ENCODE measurements around the gene INHBB. TPM values are rescaled to one million over a fixed set of nuclear protein-coding genes. Genes with fewer than 3 reads are reported as not detected.

INHBB gene
- total and polyA plus RNA-seq, 2 of the 4 experiments (the other 2 are of a cell fraction), result 0.18 to 0.92 TPM

GRCh38 chr2:120330946-120331822 is 14.8 kb upstream of the INHBB start:
- Histone ChIP-seq H3K9me3 (ENCODE audit: control insufficient read depth, insufficient read depth, low read length) (peaks cover 2% of the 10 kb centered on the region; the same call in 1 of the 2 replicates), H2BK5ac (ENCODE audit: low read depth, low read length, poor library complexity, severe bottlenecking) (no peak overlapping the region), H3K4ac (ENCODE audit: low read depth, low read length) (no peak overlapping the region), H2BK20ac (ENCODE audit: low read depth, low read length) (no peak overlapping the region), H2BK15ac (ENCODE audit: low read depth, low read length) (no peak overlapping the region), H3K56ac (ENCODE audit: extremely low read depth, insufficient read depth, low read length) (no peak overlapping the region), H3K79me1 (ENCODE audit: low read depth in 1 of 2, low read length in 2 of 2) (no peaks in the 10 kb centered on the region), H3K36me3 (ENCODE audit: control insufficient read depth, insufficient read depth, low read length) (no peaks in the 10 kb centered on the region), H3K14ac (replicated peaks; ENCODE audit: low read depth, low read length) (no peak overlapping the region), H4K20me1 (ENCODE audit: insufficient read depth, low read length) (no peaks in the 10 kb centered on the region), H2BK120ac (ENCODE audit: low read depth, low read length) (no peak overlapping the region), H3K9ac (ENCODE audit: low read depth, low read length) (no peak overlapping the region), H3K9me1 (ENCODE audit: insufficient read depth, low read length) (no peaks in the 10 kb centered on the region), H3K4me1 (ENCODE audit: control insufficient read depth, insufficient read depth, low read length) (peaks cover 1% of the 10 kb centered on the region; the same call in 1 of the 2 replicates), H3K27ac (ENCODE audit: insufficient read depth, low read length) (no peak overlapping the region), H4K91ac (ENCODE audit: insufficient read depth, low read depth, low read length) (no peak overlapping the region), H3K23ac (ENCODE audit: low read depth, low read length) (no peak overlapping the region), H3K18ac (ENCODE audit: low read depth, low read length) (no peak overlapping the region), H3K4me2 (ENCODE audit: low read depth, low read length) (no peak overlapping the region), H2AFZ (replicated peaks; ENCODE audit: low read length, poor library complexity) (no peak overlapping the region), H4K5ac (ENCODE audit: low read depth, low read length) (no peak overlapping the region), H4K8ac (ENCODE audit: low read depth in 2 of 2, low read length in 2 of 2) (no peak overlapping the region), H3K4me3 (ENCODE audit: insufficient read depth, low read depth, low read length) (no peak overlapping the region), H2AK5ac (ENCODE audit: low read depth, low read length) (no peak overlapping the region), H3K27me3 (ENCODE audit: control insufficient read depth, insufficient read depth, low read length) (peaks cover 74% of the 10 kb centered on the region), H2AK9ac (replicated peaks; ENCODE audit: low read depth, low read length, poor library complexity) (peak overlapping the region; percentile 30)
- ATAC-seq (ENCODE audit: low read depth), result no peak
- ChIA-PET POLR2A (ENCODE audit: unreplicated experiment) (no interaction called here), CTCF (interaction anchor here (1.0 kb wide), 1 partner anchor 12 kb away, joined by 5 read pairs; no protein-coding TSS in a partner anchor)
- WGBS, 2 experiments (ENCODE audit: extremely low coverage in 2 of 2, insufficient read length in 1 of 2), result 64% methylated on average over 5 of the region's 24 CpGs; no CpG with 5 or more reads in 1 of the 2 experiments
- no peak for DNase-seq
- intact Hi-C loops (cut with micrococcal nuclease), result no loop called here
- no TSS peak for BruUV-seq (replicated peaks)
- in situ Hi-C loops (cut with MboI; ENCODE audit: low sequenced_read_pairs), result loop anchor here (25.0 kb wide), 1 partner anchor 481 kb away; no protein-coding TSS in a partner anchor
- dilution Hi-C loops (cut with HindIII; ENCODE audit: low sequenced_read_pairs, unreplicated experiment), result no loop called here
- TF ChIP-seq BHLHE40 (IDR thresholded peaks at IDR 0.05; ENCODE audit: low read depth, low read length), result no peak
- no peak for TF ChIP-seq MXI1 (IDR thresholded peaks at IDR 0.05; ENCODE audit: borderline replicate concordance, low read depth, low read length)
- TF ChIP-seq MAZ (IDR thresholded peaks at IDR 0.05; ENCODE audit: borderline replicate concordance, low read depth, low read length), result no peak
- TF ChIP-seq RAD21 (IDR thresholded peaks at IDR 0.05; ENCODE audit: low read length), result no peak
- TF ChIP-seq RCOR1 (IDR thresholded peaks at IDR 0.05; ENCODE audit: insufficient replicate concordance, low read length), result no peak
- no peak for TF ChIP-seq NFE2L2 (IDR thresholded peaks at IDR 0.05; ENCODE audit: low read depth, low read length)
- TF ChIP-seq CEBPB (IDR thresholded peaks at IDR 0.05; ENCODE audit: low read depth, low read length), result no peak
- TF ChIP-seq FOS (IDR thresholded peaks at IDR 0.05; ENCODE audit: low read depth, low read length), result no peak
- no peak for TF ChIP-seq CTCF (conservative IDR thresholded peaks at IDR 0.05; ENCODE audit: low read depth, low read length)
- no peak for TF ChIP-seq SMC3 (IDR thresholded peaks at IDR 0.05; ENCODE audit: low read depth, low read length)
- no peak for TF ChIP-seq ELK1 (IDR thresholded peaks at IDR 0.05; ENCODE audit: borderline replicate concordance, low read depth, low read length)
- TF ChIP-seq MAFK (IDR thresholded peaks at IDR 0.05; ENCODE audit: low read depth, low read length), result no peak
- TF ChIP-seq CHD1 (IDR thresholded peaks at IDR 0.05; ENCODE audit: low read depth, low read length), result no peak
- TF ChIP-seq POLR2A (IDR thresholded peaks at IDR 0.05; ENCODE audit: low read depth, low read length), result no peak
- TF ChIP-seq RFX5 (IDR thresholded peaks at IDR 0.05; ENCODE audit: low read depth, low read length), result no peak

Data from IMR-90 (cell line).